Body of pancreas (tissue), 4 donors: Measurements from ENCODE around the gene MSN.

Experiments used
- POLR2A ChIP-seq, 3 donors: fragments of 450-650 bp; IDR thresholded peaks; one replicate each; pipeline ENCODE4 v1.6.1; 2016; ENCODE audit warnings: antibody characterized with exemption in 3 of 3, mild to moderate bottlenecking in 2 of 3
- TF ChIP-seq, protein P1 (sequence below), 7 experiments: fragments of 450-650 bp in 4 of 7; fragments of 200-600 bp in 3 of 7; sonication (generic) in 3 of 7; IDR thresholded peaks; one replicate each; pipeline ENCODE4 v1.5.1; 2016 to 2019; ENCODE audit warnings: antibody characterized with exemption in 7 of 7

- TF ChIP-seq, protein P1, sequence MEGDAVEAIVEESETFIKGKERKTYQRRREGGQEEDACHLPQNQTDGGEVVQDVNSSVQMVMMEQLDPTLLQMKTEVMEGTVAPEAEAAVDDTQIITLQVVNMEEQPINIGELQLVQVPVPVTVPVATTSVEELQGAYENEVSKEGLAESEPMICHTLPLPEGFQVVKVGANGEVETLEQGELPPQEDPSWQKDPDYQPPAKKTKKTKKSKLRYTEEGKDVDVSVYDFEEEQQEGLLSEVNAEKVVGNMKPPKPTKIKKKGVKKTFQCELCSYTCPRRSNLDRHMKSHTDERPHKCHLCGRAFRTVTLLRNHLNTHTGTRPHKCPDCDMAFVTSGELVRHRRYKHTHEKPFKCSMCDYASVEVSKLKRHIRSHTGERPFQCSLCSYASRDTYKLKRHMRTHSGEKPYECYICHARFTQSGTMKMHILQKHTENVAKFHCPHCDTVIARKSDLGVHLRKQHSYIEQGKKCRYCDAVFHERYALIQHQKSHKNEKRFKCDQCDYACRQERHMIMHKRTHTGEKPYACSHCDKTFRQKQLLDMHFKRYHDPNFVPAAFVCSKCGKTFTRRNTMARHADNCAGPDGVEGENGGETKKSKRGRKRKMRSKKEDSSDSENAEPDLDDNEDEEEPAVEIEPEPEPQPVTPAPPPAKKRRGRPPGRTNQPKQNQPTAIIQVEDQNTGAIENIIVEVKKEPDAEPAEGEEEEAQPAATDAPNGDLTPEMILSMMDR (IDR thresholded peaks at IDR 0.05) = no peak
- no peak for TF ChIP-seq POLR2A (IDR thresholded peaks at IDR 0.05)
Measured at GRCh38 chrX:65688403-65688871, 21.0 kb downstream of the MSN start.
